Ascending aorta (tissue), 2 donors: ENCODE results near the gene GALR2. TPM values are rescaled to one million over a fixed set of nuclear protein-coding genes. Genes with fewer than 3 reads are reported as not detected.

Experiments
- DNase-seq, 2 donors: peaks; one replicate each; pipeline ENCODE4 v3.0.0-alpha.2; 2019; ENCODE audit warnings: low spot score in 2 of 2
- H3K27ac ChIP-seq, 2 donors: fragments of 200-600 bp; sonication (generic); one replicate each; pipeline ENCODE4 v1.5.1; 2016 to 2017; ENCODE audit warnings: mild to moderate bottlenecking in 1 of 2
- H3K27me3 ChIP-seq: fragments of 200-600 bp; sonication (generic); one replicate; pipeline ENCODE4 v1.5.1; 2017
- H3K36me3 ChIP-seq, 2 donors: fragments of 200-600 bp; sonication (generic); one replicate each; pipeline ENCODE4 v1.5.1; 2016
- H3K4me1 ChIP-seq, 2 donors: fragments of 200-600 bp; sonication (generic); one replicate each; pipeline ENCODE4 v1.5.1; 2016 to 2017; ENCODE audit warnings: mild to moderate bottlenecking in 1 of 2
- H3K4me3 ChIP-seq, 2 donors: fragments of 200-600 bp; sonication (generic); one replicate each; pipeline ENCODE4 v1.5.1; 2016 to 2017; ENCODE audit warnings: mild to moderate bottlenecking in 1 of 2
- H3K9me3 ChIP-seq, 2 donors: fragments of 200-600 bp; sonication (generic); one replicate each; pipeline ENCODE4 v1.5.1; 2016
- CTCF ChIP-seq, 3 experiments: fragments of 200-600 bp in 2 of 3; fragments of 450-650 bp in 1 of 3; sonication (generic) in 2 of 3; IDR thresholded peaks; one replicate each; pipeline ENCODE4 v1.5.1; 2016 to 2019; ENCODE audit warnings: antibody characterized with exemption in 3 of 3, mild to moderate bottlenecking in 1 of 3, moderate library complexity in 1 of 3
- intact Hi-C: fragments of 100-400 bp; cut with DNase I; formaldehyde crosslinking; loops from one replicate; pipeline ENCODE4 v1.15.1; 2023
- total RNA-seq: library from RNA; depleted of rRNA; stranded (reverse); fragments of >200 nt; gene quantifications from one replicate; pipeline ENCODE4 v1.1.0, GENCODE V29; 2016

The GALR2 gene
- total RNA-seq, 1 donor from 2014 or later = 2.3 TPM

GRCh38 chr17:76121932-76122430 lies 47.4 kb downstream of the GALR2 start:
- Histone ChIP-seq H3K27ac (no peak overlapping the region), H3K4me1 (peaks cover 7% of the 10 kb centered on the region in 2 donors), H3K4me3 (peak overlapping the region; percentile 52 to 73), H3K36me3 (no peaks in the 10 kb centered on the region), H3K27me3 (no peaks in the 10 kb centered on the region), H3K9me3 (no peaks in the 10 kb centered on the region)
- no peak for DNase-seq
- intact Hi-C loops = loop anchor here (1.0 to 5.0 kb wide), 4 partner anchors 25 to 175 kb away; no protein-coding TSS in a partner anchor
- TF ChIP-seq CTCF (IDR thresholded peaks at IDR 0.05) = no peak

GRCh38 chr17:76122431-76123190 lies 48.0 kb downstream of the GALR2 start:
- Histone ChIP-seq H3K36me3 (no peaks in the 10 kb centered on the region), H3K27ac (no peak overlapping the region), H3K27me3 (no peaks in the 10 kb centered on the region), H3K9me3 (no peaks in the 10 kb centered on the region), H3K4me3 (no peak overlapping the region), H3K4me1 (peaks cover 7% of the 10 kb centered on the region in 2 donors)
- intact Hi-C loops = loop anchor here (5.0 kb wide), 1 partner anchor 175 kb away; no protein-coding TSS in a partner anchor
- DNase-seq = no peak
- no peak for TF ChIP-seq CTCF (IDR thresholded peaks at IDR 0.05)

- TF ChIP-seq CTCF (IDR thresholded peaks at IDR 0.05) = no peak
- no peak overlapping the region for H3K4me3 ChIP-seq
- DNase-seq = no peak
- peaks cover 7% of the 10 kb centered on the region in 2 donors for H3K4me1 ChIP-seq
- H3K27me3 ChIP-seq = no peaks in the 10 kb centered on the region
- H3K9me3 ChIP-seq = no peaks in the 10 kb centered on the region
- H3K36me3 ChIP-seq = no peaks in the 10 kb centered on the region
- intact Hi-C loops = loop anchor here (5.0 kb wide), 1 partner anchor 174 kb away; no protein-coding TSS in a partner anchor
- H3K27ac ChIP-seq = no peak overlapping the region
These were observed 48.6 kb downstream of the GALR2 start for GRCh38 chr17:76123191-76123499.

GRCh38 chr17:76123749-76124581 lies 49.4 kb downstream of the GALR2 start:
- H3K36me3 ChIP-seq = no peaks in the 10 kb centered on the region
- peaks cover 7% of the 10 kb centered on the region in 2 donors for H3K4me1 ChIP-seq
- no peaks in the 10 kb centered on the region for H3K27me3 ChIP-seq
- H3K27ac ChIP-seq = no peak overlapping the region
- DNase-seq = no peak
- intact Hi-C loops = loop anchor here (5.0 kb wide), 1 partner anchor 173 kb away; no protein-coding TSS in a partner anchor
- no peak for TF ChIP-seq CTCF (IDR thresholded peaks at IDR 0.05)
- H3K9me3 ChIP-seq = no peaks in the 10 kb centered on the region
- no peak overlapping the region for H3K4me3 ChIP-seq

GRCh38 chr17:76124582-76125390 lies 50.2 kb downstream of the GALR2 start:
- Histone ChIP-seq H3K4me1 (peaks cover 7% of the 10 kb centered on the region in 2 donors), H3K27me3 (no peaks in the 10 kb centered on the region), H3K27ac (no peak overlapping the region), H3K9me3 (no peaks in the 10 kb centered on the region), H3K36me3 (no peaks in the 10 kb centered on the region), H3K4me3 (no peak overlapping the region)
- intact Hi-C loops = loop anchor here (5.0 kb wide), 1 partner anchor 173 kb away; no protein-coding TSS in a partner anchor
- TF ChIP-seq CTCF (IDR thresholded peaks at IDR 0.05) = no peak
- no peak for DNase-seq
